HG03066 (cell line): ENCODE results near the gene ADA.
"Not testable (repeated sequence)": the region's sequence is repeated elsewhere in the genome, so short reads cannot be mapped to it uniquely, and the experiment has no call there.

ENCODE experiments used
- ATAC-seq: cut with Tn5 transposase; IDR thresholded peaks from one replicate; pipeline ENCODE4 v1.9.1; 2021; ENCODE audit warnings: low read depth; ENCODE audit not compliant: unreplicated experiment

Gene ADA

DNA sequence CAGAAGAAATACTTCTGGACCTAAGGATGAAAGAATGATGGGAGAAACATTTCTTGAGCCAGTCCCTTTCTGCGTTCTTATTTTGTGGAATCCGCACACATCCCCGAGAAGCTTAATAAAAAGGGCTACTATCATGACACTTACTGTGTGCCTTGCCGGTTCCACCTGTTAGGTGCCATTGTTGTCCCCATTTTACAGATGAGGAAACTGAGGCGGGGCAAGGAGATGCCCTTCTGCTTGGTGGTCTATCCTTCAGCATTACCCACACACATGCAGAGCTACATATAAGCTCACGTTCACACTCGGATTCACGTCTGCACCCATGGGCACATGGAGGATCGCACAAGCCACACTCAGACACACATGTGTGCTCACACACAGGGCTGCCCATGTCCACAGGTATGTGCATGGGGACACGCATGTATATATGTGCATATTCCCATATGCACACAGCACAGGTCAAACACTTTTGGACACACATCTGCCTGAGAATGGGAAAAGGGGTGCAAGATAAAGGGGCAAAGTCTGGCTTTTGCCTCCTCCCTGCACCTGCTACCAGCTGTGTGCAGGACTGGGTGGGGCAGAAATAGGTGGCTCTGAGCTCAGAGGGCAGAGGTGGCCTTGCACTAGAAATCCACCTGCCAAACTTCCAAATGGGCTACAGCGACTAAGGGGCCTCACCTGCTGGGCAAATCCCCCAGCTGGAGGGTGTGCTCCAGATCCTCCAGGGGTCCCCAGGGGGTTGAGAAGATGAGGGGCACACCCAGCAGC, 30.5 kb upstream of the ADA start:
- ATAC-seq: no peak

DNA sequence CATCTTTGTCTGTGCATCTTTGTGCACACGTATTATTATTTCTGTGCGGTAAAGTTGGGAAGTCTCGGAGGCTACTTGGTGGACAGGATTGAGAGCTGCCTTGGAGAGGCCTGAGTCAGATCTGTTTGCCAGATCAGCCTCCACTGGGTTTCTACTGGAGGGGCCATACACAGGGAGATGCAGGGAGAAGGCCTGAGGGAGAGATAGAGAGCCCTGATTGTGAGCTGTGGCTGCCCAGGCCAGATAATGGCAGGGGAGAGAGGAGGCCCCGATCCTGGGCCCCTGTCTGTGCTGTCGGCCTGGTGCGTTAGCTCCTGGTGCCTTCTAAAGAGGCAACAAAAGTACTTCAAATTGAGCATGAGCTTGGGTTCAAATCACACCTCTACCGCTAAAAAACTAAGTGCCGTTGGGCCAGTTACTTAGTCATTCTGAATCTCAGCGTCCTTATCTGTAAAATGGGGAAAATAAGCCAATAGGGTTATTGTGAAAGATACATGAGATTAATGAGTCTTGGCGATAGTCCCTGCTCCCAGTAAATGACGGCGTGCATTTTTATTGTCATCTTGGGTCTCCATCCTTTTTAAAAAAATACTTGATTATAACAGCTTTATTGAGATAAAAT, 27.6 kb upstream of the ADA start:
- no peak for ATAC-seq

DNA sequence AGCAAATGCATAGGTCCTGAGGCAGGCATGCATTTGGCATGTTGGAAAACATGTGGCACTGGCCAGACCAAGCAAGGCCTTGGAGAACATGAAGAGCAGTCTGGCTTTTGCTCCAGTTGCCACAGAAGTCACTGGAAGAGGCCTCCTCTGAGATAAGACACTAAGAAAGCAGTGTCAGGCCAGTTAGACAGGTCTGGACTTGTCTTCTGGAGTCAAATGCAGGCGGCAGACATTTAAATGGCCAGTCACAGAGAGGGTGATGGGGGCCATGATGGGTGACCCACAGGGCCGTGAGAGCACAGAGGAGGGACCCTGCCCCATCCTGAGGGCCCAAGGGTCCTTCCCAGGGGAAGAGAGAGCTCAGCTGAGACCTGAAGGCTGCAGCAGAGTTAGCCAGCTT, 26.7 kb upstream of the ADA start:
- no peak for ATAC-seq

DNA sequence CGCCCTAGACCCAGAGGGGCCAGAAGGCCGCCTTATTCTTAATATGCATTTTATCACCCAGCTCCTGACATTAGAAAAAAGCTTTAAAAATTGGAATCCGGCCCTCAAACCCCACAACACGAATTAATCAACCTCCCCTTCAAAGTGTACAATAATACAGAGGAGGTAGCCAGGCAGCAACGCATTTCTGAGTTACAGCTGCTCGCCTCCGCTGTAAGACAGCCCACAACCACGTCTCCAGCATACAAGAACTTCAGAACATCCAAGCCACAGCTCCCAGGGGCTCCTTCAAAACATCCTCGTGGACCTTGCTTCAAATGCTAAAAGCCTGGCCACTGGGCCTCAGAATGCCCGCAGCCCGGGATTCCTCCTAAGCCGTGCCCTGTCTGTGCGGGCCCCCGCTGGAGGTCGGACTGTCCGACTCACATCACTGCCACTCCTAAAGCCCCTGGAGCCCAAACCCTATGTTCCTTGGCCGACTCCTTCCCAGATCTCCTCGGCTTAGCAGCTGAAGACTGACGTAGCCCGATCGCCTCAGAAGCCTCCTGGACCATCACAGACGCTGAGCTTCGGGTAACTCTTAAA, 20.9 kb upstream of the ADA start:
- ATAC-seq: not testable (repeated sequence)

DNA sequence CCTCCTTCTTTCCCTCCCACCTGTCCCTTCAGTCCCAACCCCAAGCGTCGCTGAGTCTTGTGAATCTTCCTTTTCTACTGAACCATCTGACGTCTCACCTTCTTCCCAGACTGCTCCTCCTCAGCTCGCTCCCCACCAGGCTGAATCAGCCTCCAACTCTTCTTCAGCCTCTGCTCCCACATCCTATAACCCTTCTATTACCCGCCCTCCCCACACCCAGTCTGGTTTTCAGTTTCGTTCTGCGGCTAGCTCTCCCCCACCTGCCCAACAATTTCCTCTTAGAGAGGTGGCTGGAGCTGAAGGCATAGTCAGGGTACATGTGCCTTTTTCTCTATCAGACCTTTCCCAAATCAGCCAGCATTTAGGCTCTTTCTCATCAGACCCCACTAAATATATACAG, 20.0 kb upstream of the ADA start:
- ATAC-seq: not testable (repeated sequence)

DNA sequence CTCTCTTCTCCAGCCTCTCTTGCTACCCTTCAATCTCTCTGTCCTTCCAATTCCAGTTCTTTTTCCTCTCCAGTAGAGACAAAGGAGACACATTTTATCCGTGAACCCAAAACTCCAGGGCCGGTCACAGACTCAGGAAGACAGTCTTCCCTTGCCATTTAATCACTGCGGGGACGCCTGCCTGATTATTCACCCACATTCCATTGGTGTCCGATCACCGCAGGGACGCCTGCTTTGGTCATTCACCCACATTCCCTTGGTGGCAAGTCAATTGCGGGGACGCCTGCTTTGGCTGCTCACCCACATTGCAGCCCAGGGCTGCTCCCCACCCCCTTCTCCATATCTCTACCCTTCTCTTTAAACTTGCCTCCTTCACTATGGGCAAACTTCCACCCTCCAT, 19.4 kb upstream of the ADA start:
- ATAC-seq: not testable (repeated sequence)

DNA sequence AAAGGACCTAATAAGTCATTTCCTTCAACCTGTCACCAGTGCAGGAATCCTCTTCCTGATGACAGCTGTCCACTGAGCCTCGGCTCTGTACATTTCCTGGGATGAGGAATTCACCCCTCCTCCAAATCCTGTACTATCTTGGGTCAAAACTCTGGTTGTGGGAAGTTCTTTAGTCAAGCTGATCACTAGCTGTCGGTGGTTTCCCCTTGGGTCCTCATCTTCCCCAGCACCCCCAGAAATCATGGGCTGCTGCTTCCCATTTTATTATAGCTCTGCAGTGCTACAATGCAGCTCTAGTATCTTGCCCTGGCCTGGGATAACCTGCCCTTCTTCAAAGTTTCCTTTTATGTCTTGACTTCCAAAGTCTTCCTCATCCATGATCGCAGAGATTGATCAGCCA, 14.6 kb upstream of the ADA start:
- no peak for ATAC-seq

DNA sequence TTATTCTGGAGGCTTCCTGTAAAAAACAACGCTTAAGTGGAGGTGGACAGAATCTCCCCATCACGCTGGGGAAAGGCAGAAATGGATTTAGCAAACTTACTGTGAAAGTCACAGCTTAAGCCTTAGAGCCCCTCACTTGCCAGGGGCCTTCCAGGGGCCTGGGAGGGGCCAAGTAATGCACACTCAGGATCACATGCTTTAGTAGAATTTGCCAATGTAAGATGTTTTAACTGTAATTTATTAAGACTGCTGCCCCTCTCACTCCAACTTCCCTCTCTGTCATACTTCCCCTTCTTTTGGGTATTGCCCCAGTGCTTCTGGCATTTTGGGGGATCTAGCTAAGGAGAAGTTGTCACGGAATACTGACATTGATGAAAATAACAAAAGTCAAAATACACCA, 12.6 kb upstream of the ADA start:
- no peak for ATAC-seq

DNA sequence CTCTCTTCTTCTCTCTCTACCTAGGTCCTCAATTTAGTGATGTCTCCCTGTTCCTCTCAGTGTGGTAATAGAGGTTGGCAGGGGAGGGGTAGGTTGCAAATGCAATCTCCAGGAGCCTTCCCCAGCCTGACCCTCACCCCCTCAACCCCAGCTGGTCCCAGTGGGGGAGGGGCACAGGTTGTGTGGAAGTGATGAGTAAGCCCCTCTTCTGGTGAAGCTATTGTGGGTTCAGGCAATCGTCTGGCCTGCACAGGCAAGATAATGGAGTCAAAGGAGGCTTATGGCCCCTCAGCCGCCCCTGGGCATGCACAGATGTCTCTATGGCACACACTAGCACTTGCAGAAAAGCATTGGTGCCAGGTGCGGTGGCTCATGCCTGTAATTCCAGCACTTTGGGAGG, 10.8 kb upstream of the ADA start:
- no peak for ATAC-seq

DNA sequence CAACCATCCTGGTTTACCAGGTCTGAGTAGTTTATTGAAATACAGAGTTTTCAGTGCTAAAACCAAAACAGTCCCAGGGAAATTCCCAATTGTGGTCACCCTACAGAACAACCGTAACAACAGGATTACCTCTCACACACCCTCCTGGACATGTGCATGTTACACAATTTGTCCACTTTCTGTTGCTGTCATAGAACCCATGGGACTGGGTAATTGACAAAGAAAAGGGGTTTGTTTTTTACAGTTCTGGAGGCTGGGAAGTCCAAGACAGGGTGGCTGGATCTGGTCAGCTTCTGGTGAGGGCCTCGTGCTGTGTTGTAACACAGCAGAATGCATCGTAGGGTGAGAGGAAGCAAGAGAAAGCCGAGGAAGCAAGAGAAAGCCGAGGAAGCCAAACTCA, 9.1 kb upstream of the ADA start:
- no peak for ATAC-seq

DNA sequence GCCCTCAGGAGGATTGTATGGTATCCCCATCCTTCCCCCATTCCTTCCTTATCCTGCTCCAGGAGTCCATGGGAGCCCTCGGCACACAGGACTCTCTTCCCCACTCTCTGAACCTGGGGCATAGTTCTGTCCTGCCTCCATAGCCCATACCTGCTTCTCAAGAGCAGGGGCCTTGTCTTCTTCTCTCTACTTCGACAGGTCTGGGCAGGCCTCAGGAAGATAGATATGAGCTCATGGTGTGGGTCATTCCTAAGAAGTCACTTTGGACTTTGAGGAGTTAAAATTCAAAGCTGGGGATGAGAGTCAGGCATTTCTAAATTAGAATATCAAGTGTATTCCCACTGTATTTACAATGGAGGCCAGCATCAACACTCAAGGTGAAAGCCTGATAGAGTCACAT, 8.4 kb upstream of the ADA start:
- ATAC-seq: no peak

DNA sequence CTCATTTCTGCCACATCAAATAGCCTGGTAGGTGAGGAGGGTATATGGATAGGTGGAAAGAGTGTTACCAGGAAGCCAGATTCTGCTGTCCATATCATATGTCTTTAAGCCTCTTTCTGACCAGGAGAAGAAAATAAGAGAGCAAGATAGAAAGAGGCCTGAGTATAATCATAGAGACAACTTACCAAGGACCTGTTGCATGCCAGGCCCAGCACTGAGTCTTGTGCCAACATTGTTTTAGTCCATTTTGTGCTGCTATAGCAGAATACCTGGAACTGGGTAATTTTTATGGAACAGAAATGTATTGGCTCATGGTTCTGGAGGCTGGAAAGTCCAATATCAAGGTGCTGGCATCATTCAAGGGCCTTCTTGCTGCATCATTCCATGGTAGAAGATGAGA, 7.3 kb upstream of the ADA start:
- ATAC-seq: no peak

DNA sequence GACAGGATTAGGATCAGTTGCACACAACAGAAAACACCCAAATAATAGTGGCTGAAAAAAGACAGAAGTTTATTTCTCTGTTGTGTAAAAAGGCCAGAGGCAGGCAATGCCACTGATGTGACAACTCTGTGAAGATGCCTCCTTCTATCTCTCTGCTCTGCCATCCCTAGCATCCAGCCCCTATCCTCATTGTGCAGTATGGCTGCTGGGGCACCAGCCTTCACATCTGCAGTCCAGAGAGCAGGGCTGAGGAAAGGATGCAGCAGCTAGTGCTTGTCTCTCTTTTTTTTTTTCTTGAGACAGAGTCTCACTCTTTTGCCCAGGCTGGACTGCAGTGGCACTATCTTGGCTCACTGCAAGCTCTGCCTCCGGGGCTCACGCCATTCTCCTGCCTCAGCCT, 6.4 kb upstream of the ADA start:
- no peak for ATAC-seq

DNA sequence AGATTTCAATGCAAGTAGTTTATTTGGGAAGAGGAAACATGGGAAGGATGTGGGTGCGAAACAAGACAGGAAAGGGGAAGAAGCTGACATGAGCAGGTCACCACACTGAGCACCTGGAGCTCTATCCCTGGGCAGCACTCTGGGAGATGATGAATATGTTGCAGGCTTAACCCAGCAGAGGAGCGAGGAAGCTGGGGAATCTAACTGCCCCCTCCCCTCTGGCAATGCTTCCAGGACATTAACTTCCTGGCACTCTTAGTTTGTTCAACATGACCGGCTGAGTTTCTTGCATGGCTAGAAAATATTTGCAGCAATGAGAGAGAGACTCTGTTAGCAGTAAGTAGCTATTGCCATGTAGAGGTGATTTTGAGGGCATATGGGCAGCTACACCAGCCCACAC, 4.9 kb upstream of the ADA start:
- ATAC-seq: no peak

DNA sequence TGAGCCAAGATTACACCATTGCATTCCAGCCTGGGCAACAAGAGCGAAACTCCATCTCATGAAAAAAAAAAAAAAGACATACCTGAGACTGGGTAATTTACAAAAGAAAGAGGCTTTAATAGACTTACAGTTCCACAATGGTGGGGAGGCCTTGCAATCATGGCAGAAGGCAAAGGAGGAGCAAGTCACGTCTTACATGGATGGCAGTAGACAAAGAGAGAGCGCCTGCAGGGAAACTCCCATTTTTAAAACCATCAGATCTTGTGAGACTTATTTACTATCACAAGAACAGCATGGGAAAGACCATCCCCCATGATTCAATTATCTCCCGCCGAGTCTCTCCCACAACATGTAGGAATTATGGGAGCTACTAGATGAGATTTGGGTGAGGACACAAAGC, 2.7 kb upstream of the ADA start:
- ATAC-seq: not testable (repeated sequence)

DNA sequence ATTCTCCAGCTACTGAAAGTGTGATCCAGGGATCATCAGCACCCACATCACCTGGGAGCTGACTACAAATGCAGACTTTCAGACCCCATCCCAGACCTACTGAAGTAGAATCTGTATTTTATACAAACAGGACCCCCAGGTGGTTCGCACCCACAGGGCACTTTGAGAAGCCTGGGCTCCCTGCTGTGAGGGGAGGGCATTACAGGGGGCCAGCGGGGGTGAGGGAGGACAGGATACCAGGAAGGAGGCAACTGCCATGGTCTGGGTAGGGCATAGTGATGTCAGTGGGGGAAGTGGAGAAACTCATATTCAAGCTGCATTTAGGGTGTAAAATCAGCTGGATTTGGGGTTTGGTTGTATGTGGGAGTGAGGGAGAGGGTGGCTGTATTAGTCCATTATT, 2.0 kb upstream of the ADA start:
- ATAC-seq: no peak

DNA sequence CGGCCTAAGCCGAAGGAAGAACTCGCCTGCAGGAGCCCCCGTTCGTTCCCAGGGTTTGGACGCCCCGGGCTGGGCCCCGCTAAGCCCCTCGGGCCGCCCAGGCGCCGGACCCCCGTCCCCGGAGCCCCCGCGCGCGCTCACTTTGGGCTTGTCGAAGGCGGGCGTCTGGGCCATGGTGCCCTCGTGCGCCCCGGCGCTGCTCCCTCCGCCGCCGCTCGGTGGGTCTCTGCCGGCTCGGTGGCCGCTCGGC, 140 bp downstream of the ADA start:
- no peak for ATAC-seq

DNA sequence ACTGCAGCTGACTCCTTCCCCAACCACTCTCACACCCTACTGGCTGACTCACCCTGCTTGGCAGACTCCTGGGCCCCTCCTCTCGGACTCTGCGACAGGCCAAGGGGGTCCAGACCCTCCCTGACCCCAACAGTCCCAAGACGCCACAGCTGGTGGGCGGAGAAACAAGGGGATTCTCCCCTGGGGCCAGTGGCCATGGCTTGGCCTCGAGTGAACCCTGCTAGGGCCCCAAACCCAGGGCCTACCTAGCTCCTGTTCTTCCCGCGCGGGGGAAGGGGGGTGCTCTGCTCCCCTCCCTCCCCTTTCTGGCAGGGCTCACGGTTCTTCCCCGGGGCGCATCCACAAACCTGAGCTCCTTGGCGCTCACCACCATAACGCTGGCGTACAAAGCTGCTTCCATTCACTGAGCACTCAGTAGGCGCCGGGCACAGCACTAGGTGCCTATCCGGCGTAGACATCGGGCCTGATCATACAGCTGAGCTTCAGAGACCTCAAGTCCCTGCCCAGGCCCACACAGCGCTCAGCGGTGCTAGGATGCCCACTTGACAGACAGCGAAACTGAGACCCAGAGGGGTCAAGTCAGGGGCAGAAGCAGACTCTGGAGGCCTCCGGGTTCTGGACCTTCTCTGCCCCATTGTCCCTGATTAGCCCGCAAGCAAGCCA, 597 bp downstream of the ADA start:
- ATAC-seq: no peak

DNA sequence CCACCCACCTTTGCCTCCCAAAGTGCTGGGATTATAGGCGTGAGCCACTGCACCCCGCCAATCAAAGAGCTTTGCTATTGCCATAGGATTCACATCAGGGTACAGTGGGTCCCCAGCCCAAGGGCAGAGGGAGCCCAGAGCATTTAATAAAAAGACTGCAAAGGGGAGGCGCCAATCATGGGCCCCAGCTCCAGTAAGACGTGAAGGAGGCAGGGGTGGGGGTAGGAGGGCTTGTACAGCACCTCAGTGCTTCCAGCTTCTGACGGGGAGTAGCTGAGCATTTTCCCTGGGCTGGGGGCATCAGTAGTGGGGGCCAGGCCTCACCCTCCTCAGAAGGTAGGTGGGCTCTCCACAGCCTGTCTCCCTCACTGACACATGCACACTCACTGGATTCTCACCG, 1.5 kb downstream of the ADA start:
- ATAC-seq: no peak

DNA sequence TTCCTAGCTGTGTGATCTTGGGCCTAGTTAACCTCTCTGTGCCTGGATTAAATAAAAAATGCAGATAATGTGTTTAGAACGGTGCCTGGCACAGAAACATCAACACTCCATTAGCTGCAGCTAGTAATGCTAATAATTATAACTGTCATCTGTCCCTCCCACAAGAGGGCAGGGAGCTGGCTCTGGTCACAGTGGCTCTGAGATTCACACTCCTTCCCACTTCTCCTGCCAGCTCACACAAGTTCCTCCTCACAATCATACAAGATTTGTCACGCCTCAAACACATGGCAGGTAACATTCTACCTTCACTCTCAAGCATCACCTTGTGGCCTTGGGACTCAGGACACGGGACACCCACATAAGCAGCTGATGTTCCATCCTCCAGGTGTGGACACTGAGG, 2.4 kb downstream of the ADA start:
- no peak for ATAC-seq

DNA sequence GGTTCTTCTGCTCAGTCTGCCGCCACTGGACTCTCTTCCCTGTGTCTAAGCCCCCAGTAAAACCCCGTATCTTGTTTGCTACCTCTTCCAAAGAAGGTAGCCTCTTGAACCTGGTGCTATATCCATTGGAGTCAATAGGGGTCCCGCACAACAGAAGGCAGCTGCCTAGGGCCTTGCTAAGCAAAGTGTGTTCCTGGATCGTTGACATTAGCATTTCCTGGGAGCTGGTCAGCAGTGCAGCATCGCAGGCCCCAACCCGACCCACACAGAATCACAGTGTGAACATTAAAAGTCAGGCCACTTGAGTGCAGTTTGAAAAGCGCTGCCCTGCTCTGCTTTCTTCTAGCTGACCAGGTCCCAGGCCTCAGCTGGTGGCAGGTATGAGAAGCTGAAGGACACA, 2.9 kb downstream of the ADA start:
- no peak for ATAC-seq

DNA sequence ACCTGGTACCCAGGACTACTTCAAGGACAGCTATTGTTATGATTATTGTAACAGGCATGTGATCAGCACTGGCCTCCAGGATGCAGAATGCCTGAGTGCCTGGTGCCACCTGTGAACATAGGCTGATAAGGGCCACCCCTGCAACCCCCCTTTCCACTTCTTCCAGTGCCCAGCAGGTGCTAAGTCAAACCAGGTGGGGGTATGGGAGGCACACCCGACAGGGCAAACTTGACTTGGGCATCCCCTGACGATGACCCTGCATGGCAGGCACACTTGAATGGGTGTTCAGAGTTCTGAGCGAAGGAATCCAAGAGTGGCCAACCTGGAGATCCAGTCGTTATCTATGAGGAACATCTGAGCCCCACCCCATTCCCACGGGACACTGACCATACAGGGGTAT, 3.4 kb downstream of the ADA start:
- no peak for ATAC-seq
